Ammon's horn (tissue), 1 donor: Measurements from ENCODE around the gene UBAP1.
"Not testable (repeated sequence)": the region's sequence is repeated elsewhere in the genome, so short reads cannot be mapped to it uniquely, and the experiment has no call there.

Experiments
- DNase-seq: peaks from one replicate; pipeline ENCODE4 v3.0.0-alpha.2; 2016; ENCODE audit warnings: low spot score

UBAP1 gene

DNA sequence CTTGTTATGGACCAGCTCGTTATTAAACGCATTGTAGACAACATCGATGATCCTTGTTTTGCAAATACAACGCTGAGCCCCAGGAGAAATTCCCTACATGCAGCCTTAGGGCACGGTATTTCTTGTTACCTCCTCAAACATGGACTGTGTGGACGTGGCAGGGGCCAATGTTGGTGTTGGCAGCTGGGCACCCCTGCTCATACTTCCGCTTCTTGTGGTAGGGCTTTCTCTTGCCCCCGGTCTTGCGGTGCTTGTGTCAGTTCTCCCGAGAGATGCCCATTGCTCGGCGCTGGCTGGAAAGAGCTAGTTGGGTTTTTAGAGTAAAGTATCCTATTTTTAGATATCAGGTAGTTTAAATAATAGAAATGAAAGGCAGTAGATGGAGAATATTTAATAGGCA lies 45.5 kb downstream of the UBAP1 start:
- no peak for DNase-seq

DNA sequence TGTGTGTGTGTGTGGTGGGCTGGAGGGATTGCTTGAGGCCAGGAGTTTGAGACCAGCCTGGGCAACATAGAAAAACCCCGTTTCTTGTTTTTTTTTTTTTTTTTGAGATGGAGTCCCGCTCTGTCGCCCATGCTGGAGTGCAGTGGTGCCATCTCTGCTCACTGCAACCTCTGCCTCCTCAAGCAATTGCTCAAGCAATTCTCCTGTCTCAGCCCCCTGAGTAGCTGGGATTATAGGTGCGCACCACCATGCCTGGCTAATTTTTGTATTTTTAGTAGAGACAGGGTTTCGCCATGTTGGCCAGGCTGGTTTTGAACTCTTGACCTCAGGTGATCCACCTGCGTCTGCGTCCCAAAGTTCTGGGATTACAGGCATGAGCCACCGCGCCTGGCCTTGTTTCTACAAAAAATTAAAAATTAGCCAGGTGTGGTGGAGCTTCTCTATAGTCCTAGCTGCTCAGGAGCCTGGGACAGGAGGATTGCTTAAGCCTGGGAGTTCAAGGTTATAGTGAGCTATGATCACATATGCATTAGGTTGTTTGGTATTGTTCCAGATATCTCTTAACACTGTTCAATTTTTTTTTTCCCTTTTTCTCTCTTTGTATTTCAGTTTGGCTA lies 47.4 kb downstream of the UBAP1 start:
- DNase-seq = not testable (repeated sequence)

DNA sequence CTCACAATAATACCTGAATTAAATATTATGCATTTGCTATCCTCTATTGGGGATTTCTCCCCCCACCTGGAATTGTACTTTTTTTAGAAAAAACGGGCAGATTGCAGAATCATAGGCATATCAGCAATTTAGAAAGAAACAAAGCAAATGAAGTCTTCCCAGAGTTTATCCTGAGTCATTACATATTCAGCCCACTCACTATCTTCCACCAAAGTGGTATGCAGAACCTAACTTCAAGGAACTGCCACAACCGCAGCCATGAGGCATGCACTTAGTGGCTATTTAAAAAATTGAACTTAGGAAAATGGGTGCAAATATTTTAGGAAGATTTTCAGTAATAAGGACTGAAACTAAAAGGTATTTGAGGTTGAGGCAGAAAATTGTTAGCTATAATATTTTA lies 48.6 kb downstream of the UBAP1 start:
- no peak for DNase-seq

DNA sequence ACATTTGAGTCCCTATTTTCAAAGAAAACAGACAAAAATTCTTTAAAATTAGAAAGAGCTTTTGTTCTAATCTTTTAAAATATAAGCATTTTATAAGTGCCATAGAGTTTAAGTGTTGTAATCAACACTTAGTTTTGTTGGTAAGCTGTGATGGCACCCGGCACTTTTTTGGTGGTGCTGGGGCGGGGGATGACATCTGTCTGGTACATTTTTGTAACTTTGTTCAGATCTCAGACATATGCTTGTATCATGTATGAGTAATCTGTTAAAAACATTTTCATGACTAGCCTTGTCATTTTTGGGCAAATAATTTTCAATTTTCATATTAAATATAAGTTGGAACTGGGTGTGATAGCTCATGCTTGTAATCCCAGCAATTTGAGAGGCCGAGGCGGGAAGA lies 51.7 kb downstream of the UBAP1 start:
- DNase-seq = peak; percentile 53

DNA sequence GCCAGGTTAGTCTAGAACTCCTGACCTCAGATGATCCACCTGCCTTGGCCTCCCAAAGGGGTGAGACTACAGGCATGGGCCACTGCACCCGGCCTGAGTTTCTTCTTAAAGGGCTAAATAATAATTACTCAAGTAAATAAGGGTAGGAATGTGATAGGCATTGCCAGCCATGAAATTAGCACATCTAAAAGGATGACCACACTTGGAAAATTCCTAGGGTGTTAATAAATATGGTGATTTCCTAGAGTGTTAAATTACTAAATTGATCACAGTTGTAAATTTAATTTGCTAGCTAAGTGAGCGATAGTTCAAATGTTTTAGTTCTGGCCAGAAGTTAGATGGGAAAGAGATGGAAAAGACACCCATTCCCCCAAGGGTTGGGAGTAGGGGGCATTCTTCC lies 53.4 kb downstream of the UBAP1 start:
- no peak for DNase-seq

DNA sequence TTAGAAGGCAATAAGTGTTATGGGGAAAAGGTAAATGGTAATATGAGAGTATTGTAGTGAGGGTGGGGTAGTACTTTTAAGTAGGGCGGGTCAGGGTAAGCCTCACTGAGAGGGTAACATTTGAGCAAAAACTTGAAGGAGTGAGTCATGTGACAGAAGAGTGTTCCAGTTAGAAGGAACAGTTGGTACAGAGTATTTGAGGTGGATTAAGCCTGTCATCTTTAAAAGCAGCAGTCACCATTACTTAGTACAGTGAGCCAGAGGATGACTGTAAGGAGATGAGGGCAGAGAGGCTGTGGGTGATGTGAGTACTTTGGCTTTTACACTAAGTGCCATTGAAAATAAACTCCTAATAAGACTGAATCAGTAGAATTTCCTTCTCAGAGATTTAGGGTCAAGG lies 54.8 kb downstream of the UBAP1 start:
- DNase-seq = no peak

DNA sequence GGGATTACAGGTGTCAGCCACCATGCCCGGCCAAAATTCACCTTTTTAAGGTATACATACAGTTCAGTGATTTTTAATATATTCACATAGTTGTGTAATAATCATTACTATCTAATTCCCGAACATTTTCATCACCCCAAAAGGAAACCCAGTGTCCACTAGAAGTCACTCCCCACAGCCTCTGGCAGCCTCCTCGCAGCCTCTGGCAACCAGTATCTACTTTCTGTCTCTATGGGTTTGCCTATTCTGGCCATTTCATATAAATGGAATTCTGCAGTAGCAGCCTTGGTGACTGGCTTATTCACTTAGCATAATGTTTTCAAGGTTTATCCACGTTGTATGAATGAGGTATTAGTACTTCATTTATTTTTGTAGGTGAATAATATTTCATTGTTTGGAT lies 59.0 kb downstream of the UBAP1 start:
- no peak for DNase-seq

DNA sequence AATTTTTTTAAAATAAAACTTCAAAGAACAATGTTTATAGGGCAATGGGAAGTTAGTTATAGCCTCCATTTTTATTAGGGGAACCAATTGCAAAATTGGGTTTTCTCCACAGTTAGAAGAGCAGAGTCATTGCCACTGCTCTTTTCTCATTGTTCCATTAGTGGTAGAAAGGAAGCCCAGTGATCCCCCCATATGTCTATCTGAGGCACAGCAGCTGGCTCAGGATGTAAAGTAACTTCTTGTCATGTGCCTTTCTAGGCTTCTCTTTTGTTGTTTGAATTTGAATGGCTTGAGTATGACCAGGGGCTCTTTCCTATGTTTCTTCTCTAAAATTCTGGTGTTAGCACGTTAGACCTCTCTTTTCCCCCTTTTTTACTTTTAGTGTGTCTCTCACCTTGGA lies 61.2 kb downstream of the UBAP1 start:
- no peak for DNase-seq

DNA sequence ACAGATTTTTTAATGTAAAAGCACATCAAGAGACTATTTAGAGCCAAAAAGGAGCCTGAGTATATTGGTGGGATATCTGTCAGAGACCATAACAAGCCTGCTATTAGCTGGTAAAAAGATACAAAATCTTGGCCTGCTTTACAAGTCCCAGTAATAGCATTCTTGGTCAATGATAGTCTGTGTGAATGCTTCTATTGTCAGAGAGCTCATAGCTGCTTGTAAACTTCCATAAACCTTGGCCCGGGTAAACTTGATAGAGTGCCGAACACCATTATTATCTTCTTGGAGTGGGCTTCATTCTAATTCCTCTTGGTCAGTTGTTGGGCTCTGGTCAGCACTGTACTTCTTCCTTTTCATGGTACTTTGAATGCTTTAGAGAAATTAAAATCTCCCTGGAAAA lies 64.0 kb downstream of the UBAP1 start:
- DNase-seq = no peak

DNA sequence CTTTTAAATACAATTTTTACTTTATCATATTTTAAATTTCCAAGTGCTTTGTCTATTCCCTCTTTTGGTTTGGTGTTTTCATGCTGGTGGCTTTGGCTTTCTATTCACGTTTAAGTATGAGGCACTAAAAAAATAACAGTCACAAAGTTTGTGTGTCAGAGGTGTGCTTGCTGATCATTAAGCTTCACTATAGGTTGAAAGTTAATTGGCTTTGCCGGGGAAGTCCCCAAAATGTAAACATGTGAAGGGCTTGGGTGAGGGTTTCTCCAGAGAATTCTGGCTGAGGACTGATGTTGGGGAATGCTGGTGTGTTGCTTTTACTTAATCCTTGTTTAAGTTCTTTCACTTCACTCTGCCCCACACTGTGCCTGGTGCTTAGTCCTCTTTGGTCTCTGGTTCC lies 66.4 kb downstream of the UBAP1 start:
- DNase-seq = not testable (repeated sequence)

DNA sequence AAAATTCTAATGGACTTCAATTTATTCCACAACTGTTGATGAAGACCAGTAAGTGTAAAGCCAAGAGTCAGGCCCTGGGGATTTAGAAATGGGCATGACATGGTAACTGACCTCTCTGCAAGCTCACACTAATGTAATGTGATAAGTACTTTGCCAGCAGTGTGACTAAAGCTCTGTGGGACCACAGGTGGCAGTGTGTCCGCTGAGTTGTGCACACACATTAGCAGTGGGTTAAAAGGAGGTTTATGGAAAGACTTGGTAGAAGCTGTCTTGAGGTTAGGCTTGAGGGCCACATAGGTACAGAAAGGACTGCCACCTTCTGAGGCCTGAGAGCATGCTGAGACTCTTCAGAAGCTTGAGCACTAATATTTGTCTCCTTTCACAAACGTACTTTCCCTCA lies 67.6 kb downstream of the UBAP1 start:
- DNase-seq = no peak

DNA sequence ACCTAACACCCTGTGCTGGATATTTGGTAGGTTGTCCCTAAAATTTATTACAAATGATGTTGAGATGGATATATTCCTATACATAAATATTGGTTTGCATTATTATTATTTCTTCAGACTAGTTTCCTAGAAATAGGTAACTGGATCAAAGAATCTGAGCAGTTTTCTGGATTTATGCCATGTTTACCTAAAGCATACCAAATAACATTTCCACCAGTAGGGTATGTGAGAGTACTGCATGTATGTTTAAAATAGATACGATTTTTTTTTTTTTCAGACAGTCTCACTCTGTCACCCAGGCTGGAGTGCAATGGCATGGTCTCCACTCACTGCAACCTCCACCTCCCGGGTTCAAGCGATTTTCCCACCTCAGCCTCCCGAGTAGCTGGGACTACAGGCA lies 68.9 kb downstream of the UBAP1 start:
- not testable (repeated sequence) for DNase-seq

DNA sequence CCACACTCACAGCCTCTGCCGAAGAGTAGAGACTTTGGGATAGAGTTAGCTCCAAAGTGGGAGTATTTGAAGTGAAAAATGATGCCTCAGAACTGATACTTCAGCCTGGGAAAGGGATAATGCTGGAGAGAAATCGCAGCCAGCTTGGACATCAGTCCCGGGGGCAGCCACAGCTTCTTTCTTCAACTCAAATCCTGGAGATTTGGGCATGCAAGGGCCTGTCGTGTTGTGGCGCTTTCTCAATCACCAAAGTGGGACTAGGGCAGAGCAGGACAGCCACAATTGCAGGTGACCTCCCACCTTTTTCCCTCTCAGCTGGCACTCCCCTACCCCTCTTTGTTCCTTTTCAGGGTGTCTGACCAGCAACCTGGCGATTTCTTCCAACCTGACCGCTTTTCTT lies 70.4 kb downstream of the UBAP1 start:
- no peak for DNase-seq

DNA sequence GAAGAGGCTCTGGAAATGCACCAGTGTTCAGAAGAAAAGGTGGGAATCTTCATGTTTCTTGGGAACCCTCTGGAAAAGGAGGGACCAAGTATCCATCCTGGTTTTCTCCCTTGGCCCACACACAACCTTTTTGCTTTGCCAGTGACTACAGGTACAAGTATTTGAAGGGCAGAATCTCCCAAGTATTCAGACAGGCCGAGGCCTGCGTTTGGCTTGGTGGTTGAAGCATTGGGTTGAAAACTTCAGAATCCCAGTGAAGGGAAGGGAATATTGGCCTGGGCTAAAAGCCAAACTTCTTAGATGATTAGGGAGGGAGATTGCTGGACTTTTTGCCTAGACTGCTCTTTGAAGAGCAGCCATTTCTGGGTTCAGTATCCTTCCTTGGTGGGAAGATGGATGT lies 71.9 kb downstream of the UBAP1 start:
- no peak for DNase-seq

DNA sequence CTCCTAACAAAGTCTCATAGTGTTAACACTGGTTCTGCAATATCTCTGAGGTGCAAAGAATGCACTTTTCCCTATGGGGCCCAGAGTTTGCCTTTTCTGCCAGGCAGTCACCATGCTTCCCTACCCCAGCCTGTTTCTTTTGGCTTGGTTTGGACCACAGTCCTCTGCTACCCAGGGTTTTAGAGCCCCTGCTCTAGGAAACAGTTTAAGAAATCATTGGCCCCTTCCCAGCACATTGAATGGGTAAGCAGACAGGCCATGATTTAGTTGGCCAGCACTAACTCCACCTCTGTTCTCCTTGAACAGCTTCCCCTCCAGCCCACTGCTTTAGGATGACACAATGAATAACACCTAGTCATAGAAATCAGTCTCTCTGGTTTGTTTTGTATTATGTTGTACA lies 73.2 kb downstream of the UBAP1 start:
- DNase-seq = no peak

DNA sequence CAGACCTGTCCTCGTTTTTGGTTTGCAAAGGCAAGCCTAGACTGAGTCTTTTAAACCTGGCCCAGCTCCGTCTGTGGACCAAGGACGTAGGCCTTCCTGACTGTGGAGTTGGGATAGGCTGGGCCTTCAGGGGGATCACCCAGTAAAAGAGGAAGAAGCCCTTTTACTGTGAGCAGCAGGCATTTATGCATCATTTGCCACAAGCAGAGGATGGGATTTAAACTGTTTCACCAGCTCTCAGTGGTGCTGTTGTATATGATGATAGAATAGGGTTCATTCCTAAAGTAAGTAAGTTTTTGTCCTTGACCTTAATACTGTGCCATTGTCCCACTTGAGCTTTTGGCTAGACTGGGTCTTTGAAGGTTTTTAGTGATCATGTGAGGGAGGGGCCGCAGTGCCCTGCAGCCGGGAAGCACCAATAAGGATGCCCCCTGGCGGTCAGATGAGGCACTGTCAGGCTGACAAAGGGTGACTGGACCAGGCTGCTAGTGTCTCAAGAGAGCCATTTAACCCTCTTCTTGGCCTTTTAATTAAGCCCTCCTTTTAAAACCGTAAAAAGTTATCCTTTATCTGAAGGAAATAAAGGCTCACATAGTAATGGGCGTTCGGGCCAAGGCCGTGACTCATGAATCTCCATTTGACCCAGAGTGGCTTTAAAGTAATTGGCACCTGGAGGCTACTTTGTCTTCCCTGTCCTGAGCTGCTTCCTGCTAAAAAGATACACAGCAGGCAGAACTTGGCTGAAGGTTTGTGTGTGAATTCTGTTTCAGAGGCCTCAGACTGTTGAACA lies 74.0 kb downstream of the UBAP1 start:
- DNase-seq = peak; percentile 79

DNA sequence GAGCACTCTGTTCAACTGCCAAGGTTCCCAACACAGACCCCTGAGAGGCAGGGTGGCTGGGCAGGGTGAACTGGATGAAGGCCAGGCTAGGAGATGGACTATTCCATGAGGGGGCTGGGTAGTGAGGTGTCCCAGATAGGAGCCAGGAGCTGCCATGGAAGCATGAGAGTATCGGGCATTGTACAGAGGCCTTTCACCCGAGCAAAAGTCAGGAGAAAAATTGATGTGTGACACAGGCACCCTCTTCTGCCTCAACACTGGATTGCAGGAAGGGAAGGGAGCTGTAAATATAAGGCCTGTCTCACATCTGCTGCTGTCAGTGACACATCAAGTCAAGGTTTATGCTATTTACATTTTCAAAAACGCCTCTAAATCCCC lies 74.6 kb downstream of the UBAP1 start:
- DNase-seq = peak; percentile 73

DNA sequence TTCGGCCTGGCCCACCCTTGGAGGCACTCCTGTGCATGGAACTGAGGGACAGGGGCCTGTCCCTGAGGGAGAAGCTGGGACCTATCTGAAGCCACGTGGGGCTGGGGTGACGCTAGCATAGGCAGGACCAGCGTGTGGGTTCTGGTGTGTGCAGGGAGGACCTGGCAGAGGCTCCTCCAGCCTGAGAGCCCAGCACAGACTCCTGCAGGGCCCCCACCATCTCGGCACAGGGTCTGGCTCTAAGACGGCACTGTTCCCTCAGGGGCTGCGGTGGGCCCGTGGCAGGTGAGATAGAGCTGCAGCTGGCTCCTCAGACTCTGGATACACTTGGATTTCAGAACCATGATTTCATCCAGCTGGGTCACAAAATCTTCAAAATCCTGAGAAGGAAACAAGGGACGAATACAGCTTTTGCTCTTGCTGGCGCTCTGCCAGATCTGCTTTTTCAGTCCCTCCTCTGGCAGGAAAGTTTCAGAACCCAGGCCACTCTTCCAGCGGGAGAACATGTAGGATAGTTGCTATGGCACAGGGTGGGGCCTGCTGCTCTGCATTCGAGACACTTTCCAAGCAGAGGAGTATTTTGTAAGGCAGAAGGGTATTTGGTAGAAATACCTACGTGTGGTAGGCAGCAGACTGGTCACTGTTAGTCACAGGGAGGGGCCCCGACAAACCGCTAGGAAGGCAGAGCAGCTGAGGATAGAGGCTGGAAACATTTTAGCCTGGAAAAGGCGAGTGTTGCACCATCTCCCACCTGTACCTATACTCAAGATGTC lies 75.5 kb downstream of the UBAP1 start:
- no peak for DNase-seq

DNA sequence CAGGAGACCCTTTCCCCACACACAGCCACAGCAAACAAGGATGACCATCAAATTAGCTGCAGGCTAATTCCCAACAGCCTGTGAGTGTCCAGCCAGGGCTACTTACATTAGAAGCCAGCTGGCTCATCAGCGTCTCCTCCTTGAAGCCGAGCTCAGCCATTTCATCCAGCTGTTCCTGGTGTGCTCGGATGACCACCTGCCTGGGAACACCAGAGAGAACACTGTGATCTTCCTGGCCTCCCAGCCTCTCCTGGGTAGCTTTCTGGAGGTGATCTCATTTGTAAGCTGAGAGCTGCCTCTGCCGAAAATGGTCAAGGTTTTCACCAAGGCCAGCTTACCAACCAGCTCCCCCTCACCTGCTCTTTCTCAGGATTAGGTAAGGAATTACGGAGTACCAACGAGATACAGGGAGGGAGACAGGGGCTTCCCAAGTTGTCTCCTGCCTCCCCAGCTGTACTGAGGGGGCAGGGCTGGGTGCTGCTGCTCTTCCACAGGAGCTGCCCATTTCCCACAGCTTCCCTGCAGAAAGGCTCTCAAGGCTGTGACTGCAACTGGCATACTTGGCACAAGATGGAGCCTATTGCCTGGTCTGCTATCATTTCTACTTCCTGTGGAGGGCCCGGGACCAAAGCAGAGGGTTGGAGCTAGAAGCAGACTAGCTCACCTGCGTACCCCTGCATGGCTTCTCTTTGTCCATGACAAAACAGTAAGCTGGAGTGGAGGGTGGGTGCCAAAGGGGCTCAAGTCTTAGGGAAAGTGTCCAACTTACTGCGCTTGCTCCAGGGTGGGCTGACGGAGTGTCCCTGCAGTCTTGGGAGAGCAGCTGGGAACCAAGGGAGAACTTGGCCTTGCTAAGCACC lies 76.4 kb downstream of the UBAP1 start:
- no peak for DNase-seq

DNA sequence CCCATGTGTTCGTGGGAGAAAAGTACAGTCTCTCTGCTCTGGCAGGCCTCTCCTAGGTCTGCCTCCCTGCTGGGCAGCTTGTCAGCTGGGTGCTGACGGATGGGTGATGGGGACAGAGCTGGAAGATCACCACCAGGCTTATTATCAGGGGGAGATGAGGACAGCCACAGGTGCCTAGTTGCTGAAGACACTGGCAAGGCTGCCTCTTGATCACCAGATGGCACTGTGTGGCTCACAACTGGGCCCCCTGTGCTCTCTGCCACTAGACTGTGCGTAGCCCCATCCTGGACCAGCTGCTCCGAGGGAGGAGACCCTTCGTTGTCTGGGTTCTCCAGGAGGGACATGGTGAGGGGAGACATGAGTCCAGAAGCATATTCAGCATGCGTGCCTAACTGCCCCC lies 77.3 kb downstream of the UBAP1 start:
- no peak for DNase-seq

DNA sequence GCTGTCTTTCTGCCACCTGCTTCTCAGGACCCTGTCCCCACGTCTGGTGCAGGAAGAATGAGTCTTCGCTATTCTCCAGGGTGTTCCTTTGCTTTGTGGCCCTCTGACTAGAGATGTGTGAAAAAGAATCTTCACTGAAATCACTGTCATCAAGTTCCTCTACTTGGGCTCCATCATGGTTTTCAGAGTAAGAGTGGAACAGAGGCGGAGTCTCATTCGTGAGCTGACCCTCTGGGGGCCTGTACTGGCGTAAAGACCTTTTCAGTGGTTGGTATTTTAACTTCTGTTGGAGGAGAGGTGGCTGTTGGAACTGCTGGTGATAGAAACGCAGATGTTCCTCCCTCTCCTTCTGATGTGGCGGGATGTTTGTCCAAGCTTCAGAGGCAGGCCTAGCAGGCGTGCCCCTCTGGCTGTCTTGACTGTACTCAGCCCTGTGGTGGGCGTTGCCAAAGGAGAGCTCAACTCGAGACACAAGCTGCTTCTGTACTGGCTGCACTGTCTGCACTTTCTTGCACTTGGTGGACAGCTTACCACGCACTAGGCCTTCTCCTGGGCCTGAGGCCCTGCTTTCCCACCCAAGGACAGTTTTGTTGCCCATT lies 78.2 kb downstream of the UBAP1 start:
- no peak for DNase-seq

DNA sequence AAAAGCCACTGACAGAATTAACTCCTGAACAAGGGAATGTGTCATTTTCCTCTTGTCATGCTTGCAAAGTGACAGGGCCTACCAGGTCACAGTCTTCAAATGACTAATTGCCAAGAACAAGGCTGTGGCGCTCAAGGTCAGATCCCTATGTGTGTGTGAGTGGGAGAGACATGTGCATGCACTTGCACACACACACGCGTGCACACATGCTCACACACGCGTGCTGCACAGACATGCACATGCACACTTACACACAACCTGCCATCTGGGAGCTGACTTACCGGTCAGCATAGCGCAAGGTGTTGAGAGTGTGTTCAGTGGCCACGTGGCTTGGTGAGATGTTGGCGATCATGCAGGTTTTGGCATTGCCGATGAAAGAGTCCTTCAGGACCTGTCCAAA lies 80.5 kb downstream of the UBAP1 start:
- DNase-seq = no peak
